H1 (cell line): ENCODE data around the gene PHF3. TPM values are rescaled to one million over a fixed set of nuclear protein-coding genes. Genes with fewer than 3 reads are reported as not detected.

Source experiments
- CTBP2 ChIP-seq: IDR thresholded peaks from 2 replicates; pipeline ENCODE4 v1.7.0; 2011; ENCODE audit warnings: borderline replicate concordance, mild to moderate bottlenecking, moderate library complexity, mixed read lengths, low read length; ENCODE audit not compliant: insufficient read depth, insufficient read length
- EP300 ChIP-seq, 2 experiments: IDR thresholded peaks; 1 replicate in 1 of 2; 2 replicates in 1 of 2; pipeline ENCODE4 v1.6.1; 2011 to 2012; ENCODE audit warnings: low read depth in 2 of 2, low read length in 2 of 2, mild to moderate bottlenecking in 2 of 2, borderline replicate concordance in 1 of 2, inconsistent platforms in 1 of 2, moderate library complexity in 1 of 2
- HDAC2 ChIP-seq, 2 experiments: fragments of 300-600 bp in 1 of 2; sonication (generic) in 1 of 2; IDR thresholded peaks; 2 replicates each; pipeline ENCODE4 v1.6.1; 2011 to 2012; ENCODE audit warnings: low read depth in 2 of 2, low read length in 2 of 2, mild to moderate bottlenecking in 2 of 2, moderate library complexity in 2 of 2, borderline replicate concordance in 1 of 2, inconsistent platforms in 1 of 2
- KDM4A ChIP-seq: IDR thresholded peaks from one replicate; pipeline ENCODE4 v1.7.1; 2012; ENCODE audit warnings: low read depth, mild to moderate bottlenecking, moderate library complexity, low read length, inconsistent platforms; ENCODE audit not compliant: severe bottlenecking
- SRF ChIP-seq: IDR thresholded peaks from 2 replicates; pipeline ENCODE4 v1.6.1; 2011; ENCODE audit warnings: mild to moderate bottlenecking, low read depth, low read length, moderate library complexity
- polyA plus RNA-seq, 7 experiments: library from polyadenylated mRNA; depleted of rRNA in 3 of 7; stranded (reverse) in 5 of 7; unstranded in 2 of 7; fragments of >200 nt in 5 of 7; fragments of 200-250 nt in 2 of 7; gene quantifications; 1 replicate in 5 of 7; 2 replicates in 1 of 7; 4 replicates in 1 of 7; pipeline versions ENCODE4 v1.2.1 to v1.2.3, GENCODE V29; 2011 to 2013; ENCODE audit warnings: missing spikeins in 2 of 7, mixed read lengths in 2 of 7
- total RNA-seq: library from RNA; stranded (reverse); fragmentation: NEBNext Ultra II Directional; extraction: Animal tissue kit (Norgen Biotek cat#: 25700); gene quantifications from 2 replicates; pipeline ENCODE4 v1.2.1, GENCODE V29; 2021
- TF ChIP-seq, protein P1 (sequence below): fragments of 300-600 bp; sonication (generic); IDR thresholded peaks from 2 replicates; pipeline ENCODE4 v1.7.1; 2012; ENCODE audit warnings: low read length, moderate library complexity, mild to moderate bottlenecking, inconsistent platforms; ENCODE audit not compliant: insufficient replicate concordance
- TF ChIP-seq, protein P2 (sequence below): IDR thresholded peaks from 2 replicates; pipeline ENCODE4 v1.6.1; 2012; ENCODE audit warnings: inconsistent platforms

Gene PHF3
- total and polyA plus RNA-seq, 2 of the 8 experiments (the other 6 are each of a cell fraction or from before 2014, with no cell fraction given), result 10.1 to 69.3 TPM

DNA sequence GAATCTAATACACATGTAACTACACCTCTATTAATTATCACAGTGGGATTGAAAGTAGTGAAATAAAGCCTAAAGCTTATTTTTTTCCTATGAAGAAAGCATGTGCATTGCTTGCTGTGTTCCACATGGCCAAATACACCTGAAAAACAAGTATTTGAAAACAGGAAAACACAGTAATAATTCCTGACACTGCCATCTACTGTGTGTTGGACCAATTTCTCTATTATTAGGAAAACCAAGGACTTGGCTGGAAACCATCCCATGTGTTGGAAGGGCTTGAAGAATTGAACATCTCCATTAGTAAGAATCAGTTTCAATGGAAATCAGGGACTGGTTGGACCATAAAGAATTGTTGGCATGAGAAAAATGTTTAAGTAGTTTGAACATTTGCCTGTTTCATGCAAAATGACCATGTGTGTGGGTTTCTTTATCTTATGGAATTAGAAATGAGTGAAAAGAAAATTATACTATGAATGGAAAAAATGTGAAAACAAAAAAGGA, 124.1 kb downstream of the PHF3 start (continued):
- TF ChIP-seq, protein P1, sequence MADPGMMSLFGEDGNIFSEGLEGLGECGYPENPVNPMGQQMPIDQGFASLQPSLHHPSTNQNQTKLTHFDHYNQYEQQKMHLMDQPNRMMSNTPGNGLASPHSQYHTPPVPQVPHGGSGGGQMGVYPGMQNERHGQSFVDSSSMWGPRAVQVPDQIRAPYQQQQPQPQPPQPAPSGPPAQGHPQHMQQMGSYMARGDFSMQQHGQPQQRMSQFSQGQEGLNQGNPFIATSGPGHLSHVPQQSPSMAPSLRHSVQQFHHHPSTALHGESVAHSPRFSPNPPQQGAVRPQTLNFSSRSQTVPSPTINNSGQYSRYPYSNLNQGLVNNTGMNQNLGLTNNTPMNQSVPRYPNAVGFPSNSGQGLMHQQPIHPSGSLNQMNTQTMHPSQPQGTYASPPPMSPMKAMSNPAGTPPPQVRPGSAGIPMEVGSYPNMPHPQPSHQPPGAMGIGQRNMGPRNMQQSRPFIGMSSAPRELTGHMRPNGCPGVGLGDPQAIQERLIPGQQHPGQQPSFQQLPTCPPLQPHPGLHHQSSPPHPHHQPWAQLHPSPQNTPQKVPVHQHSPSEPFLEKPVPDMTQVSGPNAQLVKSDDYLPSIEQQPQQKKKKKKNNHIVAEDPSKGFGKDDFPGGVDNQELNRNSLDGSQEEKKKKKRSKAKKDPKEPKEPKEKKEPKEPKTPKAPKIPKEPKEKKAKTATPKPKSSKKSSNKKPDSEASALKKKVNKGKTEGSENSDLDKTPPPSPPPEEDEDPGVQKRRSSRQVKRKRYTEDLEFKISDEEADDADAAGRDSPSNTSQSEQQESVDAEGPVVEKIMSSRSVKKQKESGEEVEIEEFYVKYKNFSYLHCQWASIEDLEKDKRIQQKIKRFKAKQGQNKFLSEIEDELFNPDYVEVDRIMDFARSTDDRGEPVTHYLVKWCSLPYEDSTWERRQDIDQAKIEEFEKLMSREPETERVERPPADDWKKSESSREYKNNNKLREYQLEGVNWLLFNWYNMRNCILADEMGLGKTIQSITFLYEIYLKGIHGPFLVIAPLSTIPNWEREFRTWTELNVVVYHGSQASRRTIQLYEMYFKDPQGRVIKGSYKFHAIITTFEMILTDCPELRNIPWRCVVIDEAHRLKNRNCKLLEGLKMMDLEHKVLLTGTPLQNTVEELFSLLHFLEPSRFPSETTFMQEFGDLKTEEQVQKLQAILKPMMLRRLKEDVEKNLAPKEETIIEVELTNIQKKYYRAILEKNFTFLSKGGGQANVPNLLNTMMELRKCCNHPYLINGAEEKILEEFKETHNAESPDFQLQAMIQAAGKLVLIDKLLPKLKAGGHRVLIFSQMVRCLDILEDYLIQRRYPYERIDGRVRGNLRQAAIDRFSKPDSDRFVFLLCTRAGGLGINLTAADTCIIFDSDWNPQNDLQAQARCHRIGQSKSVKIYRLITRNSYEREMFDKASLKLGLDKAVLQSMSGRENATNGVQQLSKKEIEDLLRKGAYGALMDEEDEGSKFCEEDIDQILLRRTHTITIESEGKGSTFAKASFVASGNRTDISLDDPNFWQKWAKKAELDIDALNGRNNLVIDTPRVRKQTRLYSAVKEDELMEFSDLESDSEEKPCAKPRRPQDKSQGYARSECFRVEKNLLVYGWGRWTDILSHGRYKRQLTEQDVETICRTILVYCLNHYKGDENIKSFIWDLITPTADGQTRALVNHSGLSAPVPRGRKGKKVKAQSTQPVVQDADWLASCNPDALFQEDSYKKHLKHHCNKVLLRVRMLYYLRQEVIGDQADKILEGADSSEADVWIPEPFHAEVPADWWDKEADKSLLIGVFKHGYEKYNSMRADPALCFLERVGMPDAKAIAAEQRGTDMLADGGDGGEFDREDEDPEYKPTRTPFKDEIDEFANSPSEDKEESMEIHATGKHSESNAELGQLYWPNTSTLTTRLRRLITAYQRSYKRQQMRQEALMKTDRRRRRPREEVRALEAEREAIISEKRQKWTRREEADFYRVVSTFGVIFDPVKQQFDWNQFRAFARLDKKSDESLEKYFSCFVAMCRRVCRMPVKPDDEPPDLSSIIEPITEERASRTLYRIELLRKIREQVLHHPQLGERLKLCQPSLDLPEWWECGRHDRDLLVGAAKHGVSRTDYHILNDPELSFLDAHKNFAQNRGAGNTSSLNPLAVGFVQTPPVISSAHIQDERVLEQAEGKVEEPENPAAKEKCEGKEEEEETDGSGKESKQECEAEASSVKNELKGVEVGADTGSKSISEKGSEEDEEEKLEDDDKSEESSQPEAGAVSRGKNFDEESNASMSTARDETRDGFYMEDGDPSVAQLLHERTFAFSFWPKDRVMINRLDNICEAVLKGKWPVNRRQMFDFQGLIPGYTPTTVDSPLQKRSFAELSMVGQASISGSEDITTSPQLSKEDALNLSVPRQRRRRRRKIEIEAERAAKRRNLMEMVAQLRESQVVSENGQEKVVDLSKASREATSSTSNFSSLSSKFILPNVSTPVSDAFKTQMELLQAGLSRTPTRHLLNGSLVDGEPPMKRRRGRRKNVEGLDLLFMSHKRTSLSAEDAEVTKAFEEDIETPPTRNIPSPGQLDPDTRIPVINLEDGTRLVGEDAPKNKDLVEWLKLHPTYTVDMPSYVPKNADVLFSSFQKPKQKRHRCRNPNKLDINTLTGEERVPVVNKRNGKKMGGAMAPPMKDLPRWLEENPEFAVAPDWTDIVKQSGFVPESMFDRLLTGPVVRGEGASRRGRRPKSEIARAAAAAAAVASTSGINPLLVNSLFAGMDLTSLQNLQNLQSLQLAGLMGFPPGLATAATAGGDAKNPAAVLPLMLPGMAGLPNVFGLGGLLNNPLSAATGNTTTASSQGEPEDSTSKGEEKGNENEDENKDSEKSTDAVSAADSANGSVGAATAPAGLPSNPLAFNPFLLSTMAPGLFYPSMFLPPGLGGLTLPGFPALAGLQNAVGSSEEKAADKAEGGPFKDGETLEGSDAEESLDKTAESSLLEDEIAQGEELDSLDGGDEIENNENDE, result no peak
- TF ChIP-seq KDM4A, result no peak
- TF ChIP-seq EP300 (IDR thresholded peaks at IDR 0.05; ENCODE audit: borderline replicate concordance in 1 of 2, low read depth in 2 of 2, low read length in 2 of 2), result no peak
- no peak for TF ChIP-seq CTBP2
- TF ChIP-seq HDAC2 (IDR thresholded peaks at IDR 0.05; ENCODE audit: borderline replicate concordance in 1 of 2, low read depth in 2 of 2, low read length in 2 of 2), result no peak
- no peak for TF ChIP-seq SRF
- TF ChIP-seq, protein P2, sequence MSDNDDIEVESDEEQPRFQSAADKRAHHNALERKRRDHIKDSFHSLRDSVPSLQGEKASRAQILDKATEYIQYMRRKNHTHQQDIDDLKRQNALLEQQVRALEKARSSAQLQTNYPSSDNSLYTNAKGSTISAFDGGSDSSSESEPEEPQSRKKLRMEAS, result no peak
